Epidermal melanocyte (primary cell): Measurements from ENCODE around the gene DSPP.

ENCODE experiments used
- DNase-seq: peaks from one replicate; pipeline ENCODE4 v3.0.0; 2011; ENCODE audit warnings: low spot score; ENCODE audit not compliant: insufficient read length

Gene DSPP

DNA sequence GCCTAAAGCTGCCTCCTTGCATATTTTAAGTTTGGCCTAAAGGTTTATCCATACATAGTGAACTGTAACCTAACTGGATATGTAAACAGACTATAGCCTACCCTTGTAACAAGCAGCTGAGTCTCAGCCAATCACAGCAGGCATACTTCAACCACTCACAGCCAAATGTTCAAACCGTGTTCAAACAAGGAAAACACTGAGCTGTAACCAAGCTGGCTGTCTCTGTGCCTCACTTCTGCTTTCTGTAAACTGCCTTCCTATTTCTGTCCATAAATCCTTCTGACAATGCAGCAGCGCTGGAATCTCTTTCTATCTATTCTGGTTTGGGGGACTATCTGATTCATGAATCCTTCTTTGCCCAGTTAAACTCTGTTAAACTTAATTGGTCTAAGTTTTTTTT lies 16.4 kb downstream of the DSPP start:
- no peak for DNase-seq

DNA sequence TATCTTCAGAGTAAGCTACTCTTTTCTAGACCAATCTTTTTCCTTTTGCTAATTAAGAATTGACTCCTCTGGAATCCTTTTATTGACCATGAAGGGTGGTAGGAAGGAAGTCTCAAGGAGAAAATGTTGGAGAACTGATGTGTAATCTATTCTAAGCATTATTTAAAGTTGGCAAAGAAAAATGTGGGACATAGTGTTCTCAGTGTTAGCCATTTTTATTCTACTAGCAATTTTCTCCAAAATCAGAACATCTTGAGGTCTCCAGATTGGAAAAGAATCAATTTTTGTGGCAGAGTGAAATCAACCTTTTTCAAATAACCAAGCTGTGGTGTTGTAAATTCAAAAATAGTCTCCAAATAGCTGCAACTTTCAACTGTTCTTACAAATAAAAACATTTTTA lies 23.3 kb downstream of the DSPP start:
- no peak for DNase-seq

DNA sequence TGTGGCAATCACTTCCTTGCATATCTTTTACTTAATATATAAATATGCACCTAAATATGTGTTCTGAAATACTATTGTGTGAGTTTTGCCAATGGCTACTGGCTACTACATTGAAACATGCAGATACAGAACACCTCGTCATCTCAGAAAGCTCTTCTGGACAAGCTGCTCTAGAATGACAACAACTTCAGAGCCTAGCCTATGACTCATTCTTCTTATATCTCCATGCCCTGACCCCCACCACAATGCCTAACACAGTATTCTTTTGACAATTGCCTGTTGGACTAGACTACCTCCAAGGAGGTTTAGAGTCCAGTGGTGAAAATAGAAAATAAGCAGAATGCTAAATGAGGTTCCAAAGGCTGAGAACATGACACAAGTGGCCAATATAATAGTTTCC lies 24.1 kb downstream of the DSPP start:
- no peak for DNase-seq

DNA sequence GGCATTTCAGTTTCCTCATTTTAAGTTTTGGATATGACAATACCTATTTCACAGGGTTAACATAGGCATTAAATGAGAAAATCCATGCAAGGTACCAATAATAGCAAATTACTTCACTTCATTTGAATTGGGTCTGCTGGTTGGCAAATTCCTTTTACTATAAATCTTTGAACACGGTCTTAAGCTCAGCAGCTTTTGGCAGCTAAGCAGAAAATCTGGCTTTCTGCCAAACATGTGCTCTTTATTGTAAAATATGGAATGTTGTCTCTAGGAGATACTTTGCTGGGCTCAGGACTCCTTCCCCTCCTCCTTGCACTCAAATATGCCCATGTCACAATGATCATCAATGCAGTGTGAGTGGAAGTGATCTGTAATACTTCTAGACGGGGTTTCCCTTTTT lies 24.9 kb downstream of the DSPP start:
- DNase-seq, result no peak

DNA sequence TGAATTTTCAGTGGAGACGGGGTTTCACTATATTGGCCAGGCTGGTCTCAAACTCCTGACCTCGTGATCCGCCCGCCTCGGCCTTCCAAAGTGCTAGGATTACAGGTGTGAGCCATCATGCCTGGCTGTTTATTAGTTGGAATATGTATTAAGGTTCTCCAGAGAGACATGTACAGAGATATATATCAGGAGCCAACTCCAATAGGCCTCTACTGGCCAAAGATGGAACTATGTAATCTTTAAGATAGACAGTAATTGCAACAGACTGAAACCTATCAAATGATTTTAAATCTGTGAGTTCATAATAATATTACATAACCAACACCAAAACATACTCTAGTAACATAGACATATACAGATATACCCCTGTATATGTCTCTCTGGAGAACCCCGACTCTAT lies 36.0 kb downstream of the DSPP start:
- no peak for DNase-seq

DNA sequence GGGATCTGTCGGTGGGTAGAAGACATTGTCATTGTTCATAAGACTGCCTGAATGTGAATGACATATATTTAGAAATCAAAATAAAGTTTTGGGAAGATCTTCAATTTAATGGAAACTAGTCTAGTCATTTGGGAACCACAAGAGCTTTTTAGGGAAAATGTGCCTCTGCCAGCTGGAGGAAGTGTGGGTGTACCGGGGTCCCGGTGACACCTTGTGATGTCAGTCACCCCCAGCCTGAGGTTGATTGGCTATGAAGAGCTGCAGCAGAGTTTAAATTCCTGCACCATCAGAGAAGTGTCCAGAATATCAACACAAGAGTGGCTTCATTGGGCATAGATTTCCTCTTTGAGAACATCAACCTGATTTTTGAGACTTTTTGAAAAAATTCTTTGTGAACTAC lies 41.7 kb downstream of the DSPP start, which contains the start of gene DMP1:
Gene DMP1, plus strand, starts transcription at position 301 of the 400 bp plus-strand sequence. CDS start 6,213 bp downstream, outside the sequence.
- no peak for DNase-seq

DNA sequence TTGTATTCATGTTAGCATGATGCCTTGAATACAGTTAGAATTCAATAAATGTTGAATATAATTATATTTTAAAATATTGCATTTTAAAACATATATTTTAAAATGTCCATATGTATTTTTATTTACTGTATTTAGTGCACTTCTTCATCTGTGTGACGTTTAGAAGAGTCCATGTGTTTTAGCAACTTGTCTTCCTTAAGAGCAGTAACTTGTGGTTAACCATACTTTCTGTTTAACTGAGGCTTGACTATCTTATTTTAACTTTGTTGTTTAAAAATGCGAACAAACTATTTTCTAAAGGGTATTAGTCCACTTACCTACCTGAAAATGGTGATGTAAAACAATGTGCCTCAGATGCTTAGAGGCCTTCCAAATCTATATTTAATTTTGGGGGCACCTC lies 42.6 kb downstream of the DSPP start:
- no peak for DNase-seq

DNA sequence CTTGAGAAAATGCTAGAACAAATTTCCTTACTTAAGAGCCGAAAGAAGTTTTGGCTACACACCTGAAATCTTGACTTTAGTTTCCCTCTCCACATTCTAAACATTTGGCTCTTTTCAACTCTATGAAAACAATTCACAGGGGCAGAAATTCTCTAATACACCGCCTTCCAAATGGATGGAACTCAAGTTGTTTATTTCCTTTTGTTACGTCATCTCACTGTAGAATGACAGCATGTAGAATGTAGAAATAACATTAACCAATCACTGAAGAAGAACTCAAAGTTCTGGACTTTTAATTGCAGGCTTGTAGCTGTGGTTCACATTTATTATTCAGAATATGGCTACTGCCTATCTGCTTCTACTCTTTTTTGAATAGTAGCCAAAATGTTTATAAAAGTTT lies 43.6 kb downstream of the DSPP start:
- no peak for DNase-seq

DNA sequence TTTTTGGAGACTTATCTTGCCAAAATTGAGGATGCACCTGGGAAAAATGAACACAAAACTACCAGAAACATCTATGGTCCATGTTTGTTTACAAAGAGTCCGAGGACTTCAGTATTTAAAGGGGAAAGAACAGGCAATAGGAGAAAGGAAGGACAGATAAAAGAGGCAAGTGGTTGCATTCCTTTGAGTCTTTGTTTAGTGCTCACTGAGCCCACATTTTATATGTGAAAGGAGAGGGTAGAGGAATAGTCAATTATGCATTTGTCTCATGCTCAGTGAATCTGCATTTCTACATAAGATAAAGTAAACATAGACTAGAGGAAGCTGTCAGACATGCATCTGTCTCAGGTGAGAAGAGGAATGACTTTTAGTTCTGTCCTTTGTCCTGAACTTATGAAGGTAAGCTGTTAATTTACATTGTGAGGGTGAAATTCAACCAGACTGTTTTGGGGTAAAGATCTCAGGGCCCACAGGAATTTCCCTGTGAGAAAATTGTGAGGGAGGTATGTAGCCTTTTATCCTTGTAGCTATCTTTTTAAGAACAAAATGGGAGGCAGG lies 46.2 kb downstream of the DSPP start:
- no peak for DNase-seq

DNA sequence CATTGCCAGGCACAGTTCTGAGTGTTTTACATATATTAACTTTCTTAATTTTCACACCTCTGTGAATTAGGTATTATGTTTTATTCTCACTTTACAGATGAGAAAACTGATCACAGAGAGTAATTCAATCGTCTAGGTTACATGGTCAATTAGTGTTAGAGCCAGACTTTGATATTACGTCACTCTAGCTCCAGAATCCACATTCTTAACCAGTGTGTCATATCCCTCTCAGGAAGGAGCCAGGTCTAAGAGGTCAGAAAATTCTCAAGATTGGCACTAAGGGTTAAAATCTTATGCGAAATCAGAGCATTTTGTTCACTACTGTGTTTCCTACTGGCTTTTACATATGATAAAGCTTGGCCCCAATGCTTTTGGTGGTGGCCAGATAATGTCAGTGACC lies 49.2 kb downstream of the DSPP start:
- no peak for DNase-seq

DNA sequence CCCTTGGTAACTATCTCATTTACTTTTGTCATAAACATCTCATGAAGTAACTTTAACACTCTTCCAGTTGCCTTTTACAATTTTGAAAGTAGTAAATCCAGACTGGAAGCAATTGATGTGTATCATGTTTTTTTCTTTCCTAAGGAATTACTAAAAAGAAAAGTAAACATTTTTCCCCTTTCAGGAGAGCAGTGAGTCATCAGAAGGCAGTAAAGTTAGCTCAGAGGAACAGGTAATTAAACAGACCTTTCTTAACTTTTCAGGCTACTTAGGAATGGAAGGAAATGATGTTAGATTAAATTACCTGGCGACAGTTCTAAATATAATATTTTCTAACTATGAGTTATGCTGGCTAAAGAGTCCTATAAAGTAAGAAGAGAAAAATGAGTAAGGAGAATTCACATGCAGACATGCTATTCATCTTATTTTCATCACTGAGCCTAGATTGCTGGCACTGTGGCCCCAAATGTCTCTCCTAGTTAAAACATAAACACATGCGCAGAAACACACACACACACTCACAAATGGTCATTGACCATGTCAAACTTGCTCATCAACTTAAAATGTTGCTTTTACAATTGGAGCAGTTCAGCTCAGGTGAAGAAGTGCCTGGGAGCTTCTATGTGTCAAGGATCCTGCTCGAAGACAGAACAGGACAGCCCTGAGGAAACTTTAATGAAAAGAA lies 51.1 kb downstream of the DSPP start:
- DNase-seq, result no peak

DNA sequence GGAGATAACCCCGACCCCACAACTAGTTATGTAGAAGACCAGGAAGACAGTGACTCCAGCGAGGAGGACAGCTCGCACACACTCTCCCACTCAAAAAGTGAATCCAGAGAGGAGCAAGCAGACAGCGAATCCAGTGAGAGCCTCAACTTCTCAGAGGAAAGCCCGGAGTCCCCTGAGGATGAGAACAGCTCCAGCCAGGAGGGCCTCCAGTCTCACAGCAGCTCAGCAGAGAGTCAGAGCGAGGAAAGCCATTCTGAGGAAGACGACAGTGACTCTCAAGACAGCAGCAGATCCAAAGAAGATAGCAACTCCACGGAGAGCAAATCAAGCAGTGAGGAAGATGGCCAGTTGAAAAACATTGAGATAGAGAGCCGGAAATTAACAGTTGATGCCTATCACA lies 54.5 kb downstream of the DSPP start:
- DNase-seq, result no peak
